GM21825 (cell line): Measurements from ENCODE around the gene ADARB2.

Experiments used
- ATAC-seq: cut with Tn5 transposase; IDR thresholded peaks from one replicate; pipeline ENCODE4 v1.9.1; 2021; ENCODE audit warnings: mild to moderate bottlenecking, moderate library complexity; ENCODE audit not compliant: unreplicated experiment

ADARB2 gene

GRCh38 chr10:1573981-1574380, 163.3 kb downstream of the ADARB2 start:
- ATAC-seq = no peak

- no peak for ATAC-seq
Observed at GRCh38 chr10:1573334-1573969, 163.9 kb downstream of the ADARB2 start.

- ATAC-seq = no peak
Observed at GRCh38 chr10:1572519-1573333, 164.6 kb downstream of the ADARB2 start.

- ATAC-seq = no peak
Observed at GRCh38 chr10:1571587-1572237, 165.6 kb downstream of the ADARB2 start.

- ATAC-seq = no peak
Observed at GRCh38 chr10:1570416-1571051, 166.8 kb downstream of the ADARB2 start.

- no peak for ATAC-seq
Observed at GRCh38 chr10:1569208-1569607, 168.1 kb downstream of the ADARB2 start.

GRCh38 chr10:1567742-1568495, 169.4 kb downstream of the ADARB2 start:
- no peak for ATAC-seq

- ATAC-seq = no peak
Observed at GRCh38 chr10:1567152-1567551, 170.2 kb downstream of the ADARB2 start.

GRCh38 chr10:1564791-1565190, 172.5 kb downstream of the ADARB2 start:
- ATAC-seq = no peak

- ATAC-seq = no peak
Observed at GRCh38 chr10:1563028-1563427, 174.3 kb downstream of the ADARB2 start.

GRCh38 chr10:1561731-1562337, 175.5 kb downstream of the ADARB2 start:
- ATAC-seq = no peak

GRCh38 chr10:1560535-1561192, 176.7 kb downstream of the ADARB2 start:
- no peak for ATAC-seq

GRCh38 chr10:1559761-1560160, 177.6 kb downstream of the ADARB2 start:
- ATAC-seq = no peak

- no peak for ATAC-seq
Observed at GRCh38 chr10:1559311-1559710, 178.0 kb downstream of the ADARB2 start.

- no peak for ATAC-seq
Observed at GRCh38 chr10:1558906-1559305, 178.4 kb downstream of the ADARB2 start.

- no peak for ATAC-seq
Observed at GRCh38 chr10:1557081-1557480, 180.2 kb downstream of the ADARB2 start.

- ATAC-seq = no peak
Observed at GRCh38 chr10:1556496-1556895, 180.8 kb downstream of the ADARB2 start.

GRCh38 chr10:1553951-1554350, 183.4 kb downstream of the ADARB2 start:
- ATAC-seq = no peak

GRCh38 chr10:1552881-1553670, 184.2 kb downstream of the ADARB2 start:
- ATAC-seq = no peak
